OCI-LY7 (cell line): Measurements from ENCODE around the gene DGKD. TPM values are rescaled to one million over a fixed set of nuclear protein-coding genes. Genes with fewer than 3 reads are reported as not detected.

Experiments
- BruUV-seq: library from RNA; stranded (reverse); fragments of 400-500 nt; replicated peaks from 2 replicates; lab custom pipeline; 2021; lab: Mats Ljungman, UMichigan
- CTCF ChIA-PET: fragments of 300-600 bp; sonication (Branson Sonifier 250); formaldehyde crosslinking; loops from one replicate; lab custom pipeline; 2022; ENCODE audit warnings: antibody characterized with exemption; ENCODE audit not compliant: unreplicated experiment; lab: Charles Lee
- POLR2A ChIA-PET: fragments of 300-600 bp; sonication (Branson Sonifier 250); formaldehyde crosslinking; loops from one replicate; lab custom pipeline; 2022; ENCODE audit warnings: antibody characterized with exemption; lab: Charles Lee
- DNase-seq: peaks from one replicate; pipeline ENCODE4 v3.0.0-alpha.2; 2015; ENCODE audit warnings: low spot score
- H2AFZ ChIP-seq: fragments of 200-600 bp; sonication (generic), shearing (Covaris generic); 2 replicates; pipeline ENCODE4 v1.6.1; 2014; ENCODE audit warnings: mild to moderate bottlenecking, antibody characterized with exemption, low read length, moderate library complexity
- H3K27ac ChIP-seq: fragments of 200-600 bp; sonication (generic); 2 replicates; pipeline ENCODE4 v1.5.1; 2014; ENCODE audit warnings: mixed run types, low read depth, mild to moderate bottlenecking, moderate library complexity, low read length, inconsistent platforms; ENCODE audit not compliant: poor library complexity, severe bottlenecking
- H3K36me3 ChIP-seq: fragments of 200-600 bp; sonication (generic); 2 replicates; pipeline ENCODE4 v1.6.1; 2014; ENCODE audit warnings: mild to moderate bottlenecking, antibody characterized with exemption, low read length, moderate library complexity, mixed read lengths; ENCODE audit not compliant: insufficient read depth
- H3K4me1 ChIP-seq: fragments of 200-600 bp; sonication (generic); 2 replicates; pipeline ENCODE4 v1.5.1; 2014; ENCODE audit warnings: mild to moderate bottlenecking, low read length; ENCODE audit not compliant: insufficient read depth, poor library complexity, severe bottlenecking
- H3K4me2 ChIP-seq: fragments of 200-600 bp; sonication (generic); 2 replicates; pipeline ENCODE4 v1.6.1; 2014; ENCODE audit warnings: mild to moderate bottlenecking, low read length
- H3K4me3 ChIP-seq: fragments of 200-600 bp; sonication (generic); 2 replicates; pipeline ENCODE4 v1.5.1; 2014; ENCODE audit warnings: mild to moderate bottlenecking, low read depth, low read length; ENCODE audit not compliant: poor library complexity, severe bottlenecking
- H3K79me2 ChIP-seq: fragments of 200-600 bp; sonication (generic); 2 replicates; pipeline ENCODE4 v1.6.1; 2016; ENCODE audit warnings: low read depth, mild to moderate bottlenecking, low read length, moderate library complexity, mixed read lengths; ENCODE audit not compliant: insufficient read depth
- H3K9me2 ChIP-seq: fragments of 200-600 bp; sonication (generic); 2 replicates; pipeline ENCODE4 v1.6.1; 2016; ENCODE audit warnings: mild to moderate bottlenecking, low read length, mixed read lengths; ENCODE audit not compliant: insufficient read depth
- H3K9me3 ChIP-seq: fragments of 200-600 bp; sonication (generic); 2 replicates; pipeline ENCODE4 v1.6.1; 2014; ENCODE audit warnings: mild to moderate bottlenecking, mixed run types, low read length, mixed read lengths
- H4K20me1 ChIP-seq: fragments of 200-600 bp; sonication (generic); 2 replicates; pipeline ENCODE4 v1.6.1; 2014; ENCODE audit warnings: mild to moderate bottlenecking, antibody characterized with exemption, low read length, moderate library complexity, mixed read lengths; ENCODE audit not compliant: insufficient read depth
- CTCF ChIP-seq: fragments of 200-600 bp; sonication (generic); conservative IDR thresholded peaks from 2 replicates; pipeline ENCODE4 v1.5.1; 2014; ENCODE audit warnings: mild to moderate bottlenecking, antibody characterized with exemption, low read length, moderate library complexity, mixed read lengths
- EZH2phosphoT487 ChIP-seq: fragments of 200-600 bp; sonication (generic); IDR thresholded peaks from 2 replicates; pipeline ENCODE4 v1.6.1; 2018; ENCODE audit warnings: low read depth, borderline replicate concordance, mild to moderate bottlenecking, mixed run types, antibody characterized with exemption, low read length, moderate library complexity, mixed read lengths
- intact Hi-C: fragments of 100-400 bp; cut with micrococcal nuclease; formaldehyde crosslinking; loops from one replicate; pipeline ENCODE4 v1.10.0; 2022; ENCODE audit not compliant: unreplicated experiment
- total RNA-seq, 2 experiments: library from RNA; depleted of rRNA in 1 of 2; stranded (reverse); fragments of >200 nt in 1 of 2; shearing (Covaris generic) in 1 of 2; gene quantifications; 2 replicates each; pipeline ENCODE4 v1.2.3, GENCODE V29; 2014 to 2022

Gene DGKD
- total RNA-seq, 2 experiments from 2014 or later, result 62.9 to 271 TPM

GRCh38 chr2:233498126-233498525 is 143.8 kb downstream of the DGKD start:
- H3K4me2 ChIP-seq, result no peak overlapping the region

GRCh38 chr2:233499928-233500327 is 145.6 kb downstream of the DGKD start:
- Histone ChIP-seq H3K9me2 (no peaks in the 10 kb centered on the region), H4K20me1 (no peaks in the 10 kb centered on the region), H3K4me3 (no peak overlapping the region), H3K27ac (no peak overlapping the region), H3K9me3 (peaks cover 39% of the 10 kb centered on the region), H2AFZ (peak overlapping the region; percentile 17; the same call in 1 of the 2 replicates), H3K4me1 (peaks cover 7% of the 10 kb centered on the region), H3K79me2 (no peaks in the 10 kb centered on the region), H3K4me2 (no peak overlapping the region), H3K36me3 (peaks cover 10% of the 10 kb centered on the region; the same call in 1 of the 2 replicates)
- no peak for DNase-seq
- POLR2A ChIA-PET, result interaction anchor here (0.6 kb wide), 1 partner anchor 18 kb away, joined by 11 read pairs; no protein-coding TSS in a partner anchor
- no TSS peak for BruUV-seq
- CTCF ChIA-PET, result no interaction called here
- TF ChIP-seq EZH2phosphoT487 (no peak), CTCF (no peak)
- intact Hi-C loops, result no loop called here

More at GRCh38 chr2:233498126-233498525, 143.8 kb downstream of the DGKD start:
- CTCF ChIA-PET, result no interaction called here
- Histone ChIP-seq H3K27ac (no peak overlapping the region), H3K4me1 (peaks cover 7% of the 10 kb centered on the region), H3K79me2 (no peaks in the 10 kb centered on the region), H3K9me3 (peaks cover 22% of the 10 kb centered on the region), H3K9me2 (no peaks in the 10 kb centered on the region), H4K20me1 (no peaks in the 10 kb centered on the region), H3K4me3 (no peak overlapping the region), H3K36me3 (peaks cover 5% of the 10 kb centered on the region; the same call in 1 of the 2 replicates), H2AFZ (peak overlapping the region; percentile 76)
- TF ChIP-seq EZH2phosphoT487, result no peak
- TF ChIP-seq CTCF, result peak; percentile 55
- BruUV-seq, result no TSS peak
- DNase-seq, result peak; percentile 29
- intact Hi-C loops, result no loop called here
- POLR2A ChIA-PET, result interaction anchor here (1.2 to 2.1 kb wide), 3 partner anchors 10 to 14 kb away, joined by 3 to 7 read pairs (median 4); no protein-coding TSS in a partner anchor
